ENCODE measurements around the gene PTGS1.
"Not testable (repeated sequence)": the region's sequence is repeated elsewhere in the genome, so short reads cannot be mapped to it uniquely, and the experiment has no call there.

Gene PTGS1

GRCh38 chr9:122401896-122402295, 31.1 kb downstream of the PTGS1 start:
- in situ Hi-C loops (cut with HindIII; ENCODE audit: low pct_unique_long_range_greater_than_20kb, low sequenced_read_pairs): no loop called here
- no peak for TF ChIP-seq JUND (IDR thresholded peaks at IDR 0.05; ENCODE audit: low read depth)
- no peak for DNase-seq (ENCODE audit: low read depth in 1 of 2, low spot score in 1 of 2)

GRCh38 chr9:122402403-122402871, 31.6 kb downstream of the PTGS1 start:
- no peak for DNase-seq (ENCODE audit: low read depth in 1 of 2, low spot score in 1 of 2)
- in situ Hi-C loops (cut with HindIII; ENCODE audit: low pct_unique_long_range_greater_than_20kb, low sequenced_read_pairs): no loop called here
- no peak for TF ChIP-seq JUND (IDR thresholded peaks at IDR 0.05; ENCODE audit: low read depth)

GRCh38 chr9:122402874-122403273, 32.0 kb downstream of the PTGS1 start:
- TF ChIP-seq JUND (IDR thresholded peaks at IDR 0.05; ENCODE audit: low read depth): no peak
- no peak for DNase-seq (ENCODE audit: low read depth in 1 of 2, low spot score in 1 of 2)
- in situ Hi-C loops (cut with HindIII; ENCODE audit: low pct_unique_long_range_greater_than_20kb, low sequenced_read_pairs): no loop called here

GRCh38 chr9:122403381-122404000, 32.7 kb downstream of the PTGS1 start:
- DNase-seq (ENCODE audit: low read depth in 1 of 2, low spot score in 1 of 2): no peak
- in situ Hi-C loops (cut with HindIII; ENCODE audit: low pct_unique_long_range_greater_than_20kb, low sequenced_read_pairs): no loop called here
- no peak for TF ChIP-seq JUND (IDR thresholded peaks at IDR 0.05; ENCODE audit: low read depth)

- DNase-seq (ENCODE audit: low read depth in 1 of 2, low spot score in 1 of 2); in situ Hi-C loops (cut with HindIII; ENCODE audit: low pct_unique_long_range_greater_than_20kb, low sequenced_read_pairs): not testable (repeated sequence)
These were observed 34.7 kb downstream of the PTGS1 start for GRCh38 chr9:122405304-122406069.

- TF ChIP-seq JUND (IDR thresholded peaks at IDR 0.05; ENCODE audit: low read depth): no peak
- in situ Hi-C loops (cut with HindIII; ENCODE audit: low pct_unique_long_range_greater_than_20kb, low sequenced_read_pairs): no loop called here
- no peak for DNase-seq (ENCODE audit: low read depth in 1 of 2, low spot score in 1 of 2)
These were observed 35.5 kb downstream of the PTGS1 start for GRCh38 chr9:122406070-122406890.

GRCh38 chr9:122414108-122414507, 43.3 kb downstream of the PTGS1 start:
- in situ Hi-C loops (cut with HindIII; ENCODE audit: low pct_unique_long_range_greater_than_20kb, low sequenced_read_pairs): not testable (repeated sequence)

GRCh38 chr9:122418016-122418415, 47.2 kb downstream of the PTGS1 start:
- DNase-seq (ENCODE audit: low read depth in 1 of 2, low spot score in 1 of 2): no peak
- in situ Hi-C loops (cut with HindIII; ENCODE audit: low pct_unique_long_range_greater_than_20kb, low sequenced_read_pairs): no loop called here

More at GRCh38 chr9:122414108-122414507, 43.3 kb downstream of the PTGS1 start:
- peak in 1 of 2 experiments; percentile 38 for DNase-seq (ENCODE audit: low read depth in 1 of 2, low spot score in 1 of 2)

GRCh38 chr9:122420315-122420714, 49.5 kb downstream of the PTGS1 start:
- in situ Hi-C loops (cut with HindIII; ENCODE audit: low pct_unique_long_range_greater_than_20kb, low sequenced_read_pairs): no loop called here
- no peak for DNase-seq (ENCODE audit: low read depth in 1 of 2, low spot score in 1 of 2)
- TF ChIP-seq JUND (IDR thresholded peaks at IDR 0.05; ENCODE audit: low read depth): no peak

More at GRCh38 chr9:122418016-122418415, 47.2 kb downstream of the PTGS1 start:
- TF ChIP-seq JUND (IDR thresholded peaks at IDR 0.05; ENCODE audit: low read depth): no peak

- in situ Hi-C loops (cut with HindIII; ENCODE audit: low pct_unique_long_range_greater_than_20kb, low sequenced_read_pairs): no loop called here
- TF ChIP-seq JUND (IDR thresholded peaks at IDR 0.05; ENCODE audit: low read depth): no peak
- DNase-seq (ENCODE audit: low read depth in 1 of 2, low spot score in 1 of 2): no peak
These were observed 54.3 kb downstream of the PTGS1 start for GRCh38 chr9:122425087-122425486.

- no peak for TF ChIP-seq JUND (IDR thresholded peaks at IDR 0.05; ENCODE audit: low read depth)
- in situ Hi-C loops (cut with HindIII; ENCODE audit: low pct_unique_long_range_greater_than_20kb, low sequenced_read_pairs): no loop called here
- DNase-seq (ENCODE audit: low read depth in 1 of 2, low spot score in 1 of 2): no peak
These were observed 55.9 kb downstream of the PTGS1 start for GRCh38 chr9:122426723-122427122.

- in situ Hi-C loops (cut with HindIII; ENCODE audit: low pct_unique_long_range_greater_than_20kb, low sequenced_read_pairs): no loop called here
- no peak for TF ChIP-seq JUND (IDR thresholded peaks at IDR 0.05; ENCODE audit: low read depth)
- DNase-seq (ENCODE audit: low read depth in 1 of 2, low spot score in 1 of 2): no peak
These were observed 71.7 kb downstream of the PTGS1 start for GRCh38 chr9:122442568-122442967.
